DMS153 (cell line): Measurements from ENCODE around the gene LIMS1.
"Not testable (repeated sequence)": the region's sequence is repeated elsewhere in the genome, so short reads cannot be mapped to it uniquely, and the experiment has no call there.

ENCODE experiments used
- DNase-seq: peaks from one replicate; lab custom pipeline; 2025; lab: John Stamatoyannopoulos, UW

Gene LIMS1

GRCh38 chr2:108587621-108588020 lies 53.4 kb downstream of the LIMS1 start:
- DNase-seq = no peak

DNA sequence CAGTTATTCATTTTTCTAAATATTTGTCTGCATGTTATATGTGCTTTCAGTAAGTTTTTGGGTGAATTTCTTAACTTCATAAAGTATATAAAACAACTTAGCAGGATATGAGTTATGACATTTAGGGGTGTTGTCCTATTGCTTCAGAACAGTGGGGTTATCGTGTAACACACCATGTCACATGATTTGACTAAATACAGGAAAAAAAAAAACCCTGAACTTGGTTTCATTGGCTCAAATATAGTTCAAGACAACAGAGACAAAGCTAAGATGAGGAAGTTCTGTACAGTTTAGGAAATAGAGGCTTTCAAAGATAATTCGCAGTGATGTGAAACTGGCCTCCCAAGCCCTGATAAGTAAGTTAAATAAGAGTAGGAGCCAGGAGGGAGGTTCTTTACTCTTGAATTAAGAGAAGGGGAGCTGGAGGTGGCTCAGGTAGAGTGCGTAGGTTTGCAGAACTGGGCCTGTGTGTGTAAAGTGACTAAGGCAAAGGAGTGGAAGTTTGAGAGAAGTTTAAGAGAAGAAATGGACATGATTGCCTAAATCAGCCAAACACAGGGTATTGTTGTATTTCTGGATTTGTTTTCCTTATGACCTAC lies 53.9 kb downstream of the LIMS1 start:
- DNase-seq = no peak

GRCh38 chr2:108589372-108589771 lies 55.1 kb downstream of the LIMS1 start:
- no peak for DNase-seq

DNA sequence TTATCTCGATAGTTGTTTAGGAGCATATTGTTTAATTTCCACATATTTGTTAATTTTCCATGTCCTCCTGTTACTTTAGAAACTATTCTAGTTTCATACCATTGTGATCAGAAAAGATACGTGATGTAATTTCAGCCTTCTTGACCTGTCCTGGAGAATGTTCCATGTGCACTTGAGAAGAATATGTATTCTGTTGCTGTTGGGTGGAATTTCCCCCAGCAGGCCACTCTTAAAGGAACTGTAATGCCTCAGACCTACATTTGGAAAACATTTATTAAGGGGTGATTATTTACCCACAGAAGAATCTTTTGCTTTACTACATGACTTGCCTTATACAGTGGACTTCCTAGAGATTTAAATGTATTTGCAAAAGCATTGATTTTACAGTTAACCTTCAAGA lies 55.5 kb downstream of the LIMS1 start:
- DNase-seq = no peak

DNA sequence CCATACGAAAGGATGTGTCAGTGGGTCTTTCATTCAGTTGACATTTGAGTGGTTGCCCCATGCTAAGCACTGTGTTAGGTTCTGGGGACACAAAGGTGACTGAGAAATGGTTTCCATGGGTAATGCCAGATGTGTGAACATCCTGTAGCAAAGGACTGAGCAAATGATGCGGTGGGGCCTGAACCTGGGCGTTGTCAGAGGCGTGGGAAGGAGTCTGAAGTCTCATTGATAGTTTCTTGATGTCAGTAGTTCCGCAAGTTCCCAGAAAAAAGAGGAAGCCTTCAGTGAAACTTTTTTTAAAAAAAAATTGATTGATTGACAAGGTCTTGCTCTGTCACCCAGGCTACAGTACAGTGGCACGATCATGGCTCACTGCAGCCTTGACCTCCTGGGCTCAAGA lies 56.9 kb downstream of the LIMS1 start:
- no peak for DNase-seq

DNA sequence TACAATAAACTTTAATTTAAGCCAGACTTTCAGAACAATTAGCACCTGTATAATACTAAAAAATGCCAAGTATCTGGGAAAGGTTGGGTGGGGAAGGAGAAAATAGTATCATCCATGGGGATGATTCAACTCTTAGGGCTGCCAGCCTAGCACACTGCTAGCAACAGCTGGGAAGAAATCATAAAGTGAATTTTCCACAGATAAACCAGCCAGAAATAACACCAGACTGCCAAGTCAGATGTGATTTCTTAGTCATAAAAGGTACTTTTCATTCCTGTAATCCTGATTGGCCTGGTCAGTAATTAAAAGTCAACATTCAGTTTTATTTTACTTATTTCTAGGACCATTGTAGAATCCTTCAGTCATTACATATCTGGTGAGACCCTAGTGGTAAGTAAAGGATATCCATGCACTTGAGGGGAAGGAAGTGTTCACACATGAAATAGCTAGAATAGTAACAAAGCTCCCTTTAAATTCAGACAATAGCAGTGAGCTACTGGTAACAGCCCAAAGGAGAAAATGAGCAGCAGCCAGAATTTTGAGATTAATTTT lies 59.4 kb downstream of the LIMS1 start:
- DNase-seq = no peak

- DNase-seq = no peak
Measured at GRCh38 chr2:108594132-108594981, 60.1 kb downstream of the LIMS1 start.

DNA sequence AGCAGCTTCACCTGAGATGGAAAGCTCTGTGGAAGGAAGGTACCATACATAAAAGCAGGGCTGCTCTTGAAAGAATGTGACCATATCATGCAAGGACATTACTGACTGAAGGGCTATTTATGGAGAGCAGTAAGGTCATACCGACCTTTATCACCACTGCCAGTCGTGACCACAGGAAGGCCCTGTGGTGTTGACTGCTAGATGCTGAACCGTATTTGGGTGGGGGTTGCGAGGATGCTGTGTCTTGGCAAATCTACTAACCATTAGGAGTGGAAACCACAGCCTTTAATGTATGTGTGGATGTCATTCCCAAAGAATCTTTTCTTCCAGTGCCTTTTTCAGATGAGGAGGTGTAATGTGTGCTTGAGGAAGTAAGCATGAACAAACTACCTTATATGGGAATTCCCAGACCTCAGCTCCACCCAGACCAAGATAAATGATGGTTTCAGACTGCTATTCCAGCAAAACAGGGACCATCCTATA lies 60.8 kb downstream of the LIMS1 start:
- DNase-seq = no peak

GRCh38 chr2:108595771-108596170 lies 61.5 kb downstream of the LIMS1 start:
- DNase-seq = not testable (repeated sequence)

GRCh38 chr2:108597105-108597744 lies 63.0 kb downstream of the LIMS1 start:
- DNase-seq = not testable (repeated sequence)

- DNase-seq = not testable (repeated sequence)
Measured at GRCh38 chr2:108601199-108601598, 66.9 kb downstream of the LIMS1 start.

DNA sequence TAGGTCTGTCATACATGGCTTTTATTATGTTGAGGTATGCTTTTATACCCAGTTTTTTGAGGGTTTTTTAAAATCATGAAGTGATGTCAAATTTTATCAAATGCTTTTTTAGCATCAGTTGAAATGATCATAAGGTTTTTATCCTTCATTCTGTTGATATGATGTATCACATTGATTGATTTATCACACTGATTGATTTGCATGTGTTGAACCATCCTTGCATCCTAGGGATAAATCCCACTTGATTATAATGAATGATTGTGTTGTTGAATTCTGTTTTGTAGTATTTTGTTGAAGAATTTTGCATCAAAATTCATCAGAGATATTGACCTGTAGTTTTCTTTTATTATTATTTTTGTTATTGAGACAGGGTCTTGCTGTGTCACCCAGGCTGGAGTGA lies 68.2 kb downstream of the LIMS1 start:
- no peak for DNase-seq

- no peak for DNase-seq
Measured at GRCh38 chr2:108604196-108604595, 69.9 kb downstream of the LIMS1 start.

- DNase-seq = no peak
Measured at GRCh38 chr2:108605947-108606346, 71.7 kb downstream of the LIMS1 start.

- peak; percentile 26 for DNase-seq
Measured at GRCh38 chr2:108607706-108608301, 73.5 kb downstream of the LIMS1 start.

DNA sequence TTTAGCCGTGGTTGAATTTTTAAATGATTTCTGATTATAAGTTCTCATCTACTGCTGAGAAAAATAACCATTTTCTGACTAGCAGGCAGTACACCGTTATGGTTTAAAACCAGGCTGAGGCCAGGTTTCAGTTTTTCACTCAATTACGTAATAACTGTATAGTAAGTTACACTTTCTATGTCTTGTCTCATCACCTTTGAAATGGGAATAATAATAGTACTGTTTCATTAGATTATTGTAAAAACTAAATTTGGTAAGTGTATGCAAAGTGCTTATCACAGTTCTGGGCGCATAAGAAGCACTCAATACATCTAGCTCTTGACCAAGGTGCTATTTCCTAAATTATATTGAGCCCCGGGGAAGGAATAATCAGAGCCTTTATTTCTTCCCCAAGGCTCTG lies 76.8 kb downstream of the LIMS1 start:
- DNase-seq = no peak

- no peak for DNase-seq
Measured at GRCh38 chr2:108612153-108612513, 77.9 kb downstream of the LIMS1 start.

- peak; percentile 40 for DNase-seq
Measured at GRCh38 chr2:108612514-108613183, 78.4 kb downstream of the LIMS1 start.

DNA sequence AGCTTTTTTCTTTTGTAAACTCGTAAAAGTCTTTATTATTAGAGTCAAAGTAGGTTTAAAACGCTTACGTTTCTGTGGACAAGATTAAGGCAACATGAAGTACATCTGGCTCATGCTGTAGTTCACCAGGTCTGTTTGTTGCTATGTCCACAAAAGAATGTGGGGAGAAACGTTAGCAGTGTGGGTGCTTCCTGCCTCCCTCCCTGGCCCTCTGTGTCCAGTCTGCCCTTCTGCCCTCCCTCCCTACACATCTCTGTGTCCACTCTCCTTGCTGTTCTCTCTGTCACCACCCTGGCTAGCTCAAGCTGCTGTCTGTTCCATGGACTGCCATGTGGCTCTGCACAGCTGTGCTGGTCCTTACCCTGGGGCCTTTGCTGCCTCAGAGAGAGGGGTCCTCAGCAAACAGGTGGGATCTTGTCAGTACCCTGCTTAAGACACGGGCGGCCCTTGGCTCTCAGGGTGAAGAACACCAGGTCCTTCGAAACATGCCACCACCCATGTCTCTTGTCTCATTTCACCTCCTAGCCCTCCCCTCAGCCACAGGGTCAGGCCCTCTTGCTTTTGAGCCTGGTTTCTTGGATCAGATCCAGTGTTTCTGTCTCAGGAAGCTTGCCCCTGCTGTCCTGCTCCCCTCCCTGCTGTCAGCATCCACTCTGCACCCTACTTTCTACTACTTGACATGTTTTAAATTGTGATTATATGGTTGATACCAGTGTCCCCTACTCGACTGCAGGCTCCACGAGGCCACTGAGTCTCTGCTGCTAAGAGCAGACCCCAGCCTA lies 79.2 kb downstream of the LIMS1 start:
- DNase-seq = no peak

DNA sequence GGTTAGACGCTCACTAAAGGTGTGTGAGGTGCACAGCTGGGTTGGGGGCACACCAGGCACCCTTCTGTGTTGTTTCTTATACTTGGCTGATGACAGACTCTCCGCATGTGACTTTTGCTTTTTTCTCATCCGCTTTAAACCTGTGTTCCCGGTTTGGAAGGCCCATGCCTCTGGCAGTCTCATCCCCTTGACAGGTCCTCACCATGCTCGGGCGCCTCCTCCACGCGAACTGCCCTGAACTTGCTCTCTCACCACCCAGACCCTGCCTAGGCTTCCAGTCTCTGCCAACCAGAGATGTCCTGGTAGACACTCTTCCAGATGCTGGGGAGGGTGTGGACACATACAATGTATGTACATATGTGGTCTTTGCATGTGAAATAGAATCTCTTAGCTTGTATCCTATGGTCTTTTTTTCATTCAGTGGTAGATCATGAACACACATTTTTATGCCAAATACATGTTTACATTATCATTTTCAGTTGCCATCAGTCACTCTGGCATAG lies 79.8 kb downstream of the LIMS1 start:
- no peak for DNase-seq

DNA sequence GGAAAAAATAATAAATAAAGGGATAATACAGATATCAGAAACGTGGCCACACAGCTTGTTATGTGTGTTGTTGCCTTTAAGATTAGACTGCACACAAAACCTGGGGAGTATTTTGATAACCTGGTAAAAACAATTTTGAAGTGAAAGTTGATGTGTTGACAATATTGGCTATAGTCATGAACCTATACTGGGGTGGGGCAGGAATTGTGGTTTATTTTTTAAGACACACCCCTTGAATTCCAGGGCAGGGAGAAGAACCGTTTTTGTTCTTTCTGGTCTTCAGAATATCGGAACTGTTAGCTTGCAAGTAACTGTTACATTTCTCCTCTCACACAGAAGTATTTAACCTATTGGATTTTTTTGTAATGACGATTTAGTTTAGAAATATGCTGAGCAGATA lies 80.4 kb downstream of the LIMS1 start:
- DNase-seq = no peak
